Upper lobe of right lung (tissue), 1 donor: ENCODE data around the gene ZHX3. TPM values are rescaled to one million over a fixed set of nuclear protein-coding genes. Genes with fewer than 3 reads are reported as not detected.

Experiments
- ATAC-seq: fragments of 200-7000 bp; cut with Tn5 transposase; one replicate; pipeline ENCODE4 v1.9.1; 2020; ENCODE audit warnings: mild to moderate bottlenecking, moderate library complexity
- DNase-seq: peaks from one replicate; pipeline ENCODE4 v3.0.0-alpha.2; 2020
- H3K27ac ChIP-seq: fragments of 200-600 bp; one replicate; pipeline ENCODE4 v1.8.0; 2022
- H3K27me3 ChIP-seq: fragments of 200-600 bp; one replicate; pipeline ENCODE4 v1.8.0; 2022; ENCODE audit warnings: mild to moderate bottlenecking
- H3K36me3 ChIP-seq: fragments of 200-600 bp; one replicate; pipeline ENCODE4 v1.8.0; 2022
- H3K4me1 ChIP-seq: fragments of 200-600 bp; one replicate; pipeline ENCODE4 v1.8.0; 2022
- H3K4me3 ChIP-seq: fragments of 200-600 bp; one replicate; pipeline ENCODE4 v1.8.0; 2022; ENCODE audit warnings: mild to moderate bottlenecking
- H3K9me3 ChIP-seq: fragments of 200-600 bp; one replicate; pipeline ENCODE4 v1.8.0; 2022
- intact Hi-C: fragments of 100-400 bp; cut with DNase I; formaldehyde crosslinking; loops from one replicate; pipeline ENCODE4 v1.11.0; 2022
- total RNA-seq: library from RNA; stranded (reverse); fragmentation: NEBNext Ultra II Directional; extraction: Animal tissue kit (Norgen Biotek cat#: 25700); gene quantifications from one replicate; pipeline ENCODE4 v1.2.1, GENCODE V29; 2021
- TF ChIP-seq, protein P1 (sequence below): fragments of 200-600 bp; IDR thresholded peaks from one replicate; pipeline ENCODE4 v1.8.0; 2022; ENCODE audit warnings: antibody characterized with exemption
- donor health status: DM: no; HTN: yes; CAD: no; lungs with severe emphysema.

ZHX3 gene
- total RNA-seq, 1 donor from 2014 or later: 45.3 TPM

DNA sequence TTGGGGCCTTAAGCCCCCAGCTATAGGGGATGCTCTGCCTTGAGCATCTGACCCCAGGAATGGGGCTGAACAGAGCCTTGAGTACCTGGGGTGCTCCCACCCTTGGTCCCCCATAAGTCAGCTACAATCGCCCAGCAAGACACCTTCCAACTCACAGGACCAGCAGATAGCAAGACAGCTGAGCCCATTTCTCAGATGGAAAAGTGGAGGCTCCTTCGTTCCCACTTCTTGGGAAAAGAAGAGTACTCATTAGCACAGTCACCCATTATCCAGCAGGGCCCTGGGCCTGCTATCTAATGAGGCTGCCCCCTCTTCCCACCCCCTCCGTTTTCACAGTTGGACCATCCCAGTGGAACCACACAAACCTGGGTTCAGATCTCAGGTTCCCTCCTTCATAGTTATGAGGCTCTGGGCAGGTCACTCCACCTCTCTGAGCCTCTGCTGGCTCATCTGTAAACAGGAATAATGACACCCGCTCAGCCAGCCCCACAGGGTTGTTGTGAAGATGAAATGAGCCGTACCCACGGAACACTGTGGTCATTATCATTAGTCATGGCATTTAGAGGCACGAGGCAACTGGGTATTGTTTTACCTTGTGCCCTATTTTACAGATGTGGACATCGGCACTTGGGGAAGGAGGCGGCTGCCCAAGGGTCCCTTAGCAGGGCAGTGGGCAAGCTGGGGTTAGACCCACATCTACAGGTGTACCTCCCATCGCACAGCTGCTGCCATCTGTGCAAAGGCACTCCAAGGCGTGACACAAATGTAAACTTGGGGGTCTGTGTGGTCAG, 27.6 kb upstream of the ZHX3 start:
- peaks cover 2% of the 10 kb centered on the region for H3K4me1 ChIP-seq
- H3K4me3 ChIP-seq: no peak overlapping the region
- no peaks in the 10 kb centered on the region for H3K27me3 ChIP-seq
- TF ChIP-seq, protein P1, sequence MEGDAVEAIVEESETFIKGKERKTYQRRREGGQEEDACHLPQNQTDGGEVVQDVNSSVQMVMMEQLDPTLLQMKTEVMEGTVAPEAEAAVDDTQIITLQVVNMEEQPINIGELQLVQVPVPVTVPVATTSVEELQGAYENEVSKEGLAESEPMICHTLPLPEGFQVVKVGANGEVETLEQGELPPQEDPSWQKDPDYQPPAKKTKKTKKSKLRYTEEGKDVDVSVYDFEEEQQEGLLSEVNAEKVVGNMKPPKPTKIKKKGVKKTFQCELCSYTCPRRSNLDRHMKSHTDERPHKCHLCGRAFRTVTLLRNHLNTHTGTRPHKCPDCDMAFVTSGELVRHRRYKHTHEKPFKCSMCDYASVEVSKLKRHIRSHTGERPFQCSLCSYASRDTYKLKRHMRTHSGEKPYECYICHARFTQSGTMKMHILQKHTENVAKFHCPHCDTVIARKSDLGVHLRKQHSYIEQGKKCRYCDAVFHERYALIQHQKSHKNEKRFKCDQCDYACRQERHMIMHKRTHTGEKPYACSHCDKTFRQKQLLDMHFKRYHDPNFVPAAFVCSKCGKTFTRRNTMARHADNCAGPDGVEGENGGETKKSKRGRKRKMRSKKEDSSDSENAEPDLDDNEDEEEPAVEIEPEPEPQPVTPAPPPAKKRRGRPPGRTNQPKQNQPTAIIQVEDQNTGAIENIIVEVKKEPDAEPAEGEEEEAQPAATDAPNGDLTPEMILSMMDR: no peak
- DNase-seq (no peak), ATAC-seq (no peak)
- H3K36me3 ChIP-seq: no peaks in the 10 kb centered on the region
- H3K9me3 ChIP-seq: no peaks in the 10 kb centered on the region
- intact Hi-C loops: no loop called here
- H3K27ac ChIP-seq: no peak overlapping the region

DNA sequence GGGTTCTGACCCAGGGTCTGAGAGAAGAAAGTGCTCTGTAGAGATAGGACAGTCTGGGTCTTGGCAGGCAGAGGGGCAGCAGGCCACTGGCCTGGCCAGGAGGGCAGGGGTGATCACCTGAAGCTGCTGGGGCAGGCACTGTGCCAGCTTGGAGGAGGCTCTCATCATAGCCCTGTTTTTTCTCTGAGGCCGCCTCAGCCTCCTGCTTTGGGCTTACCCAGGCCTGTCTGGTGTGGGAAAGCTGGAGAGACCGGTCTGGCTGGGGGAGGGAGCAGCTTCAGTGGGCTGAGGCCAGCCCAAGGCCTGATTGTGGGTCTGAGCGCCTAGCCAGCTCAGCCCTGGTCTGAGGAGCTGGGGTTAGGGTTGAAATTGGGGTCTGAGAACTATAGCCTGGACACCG, 26.9 kb upstream of the ZHX3 start:
- intact Hi-C loops: no loop called here
- TF ChIP-seq, protein P1: no peak
- no peak for ATAC-seq

DNA sequence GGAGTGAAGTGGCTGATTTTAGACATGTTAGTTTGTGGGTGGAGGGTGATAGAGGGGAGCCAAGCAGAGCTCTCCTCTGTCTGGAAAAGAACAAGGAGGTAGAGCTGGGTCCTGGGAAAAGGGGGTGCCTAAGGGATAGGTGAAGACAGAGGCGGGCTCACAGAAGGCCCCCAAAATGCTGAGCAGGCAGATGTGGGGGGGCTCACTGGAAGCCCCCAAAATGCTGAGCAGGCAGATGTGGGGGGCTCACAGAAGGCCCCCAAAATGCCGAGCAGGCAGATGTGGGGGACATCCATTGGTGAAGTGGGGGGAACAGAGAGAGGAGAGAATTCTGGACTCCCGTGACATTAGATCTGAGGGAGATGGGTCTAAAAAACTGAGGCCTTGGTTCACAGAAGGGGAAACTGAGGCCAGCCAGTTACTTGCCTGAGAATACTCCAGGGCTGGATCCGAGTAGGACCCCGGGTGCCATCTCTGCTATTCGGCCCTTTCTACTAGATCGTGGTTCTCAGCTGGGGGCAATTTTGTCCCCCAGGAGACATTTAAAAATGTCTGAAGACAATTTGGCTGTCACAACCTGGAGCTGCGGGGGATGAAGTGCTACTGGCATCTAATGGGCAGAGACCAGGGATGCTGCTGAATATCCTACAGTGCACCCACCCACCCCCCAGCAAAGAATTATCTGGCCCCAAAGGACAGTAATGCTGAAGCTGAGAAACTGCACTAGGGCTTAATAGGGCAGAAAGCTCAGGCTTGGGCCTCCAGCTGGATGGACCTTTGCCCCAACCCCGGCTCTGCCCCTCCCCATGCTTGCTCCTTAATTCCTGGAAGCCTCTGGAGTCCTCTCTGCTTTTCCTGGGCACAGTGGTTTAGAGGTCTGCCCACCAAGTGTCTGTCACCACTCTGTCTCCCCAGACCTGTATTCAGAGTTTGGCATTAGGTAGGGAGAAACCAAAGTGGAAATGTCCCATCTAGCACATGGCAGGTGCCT, 25.2 kb upstream of the ZHX3 start:
- DNase-seq (no peak), ATAC-seq (no peak)
- H3K27ac ChIP-seq: no peak overlapping the region
- H3K27me3 ChIP-seq: no peaks in the 10 kb centered on the region
- TF ChIP-seq, protein P1: no peak
- no peaks in the 10 kb centered on the region for H3K36me3 ChIP-seq
- no peaks in the 10 kb centered on the region for H3K9me3 ChIP-seq
- intact Hi-C loops: no loop called here
- H3K4me1 ChIP-seq: peaks cover 10% of the 10 kb centered on the region
- no peak overlapping the region for H3K4me3 ChIP-seq

More for the DNA sequence above, 26.9 kb upstream of the ZHX3 start:
- peaks cover 9% of the 10 kb centered on the region for H3K4me1 ChIP-seq
- no peak overlapping the region for H3K4me3 ChIP-seq
- H3K27ac ChIP-seq: no peak overlapping the region
- H3K27me3 ChIP-seq: no peaks in the 10 kb centered on the region
- H3K36me3 ChIP-seq: no peaks in the 10 kb centered on the region
- no peaks in the 10 kb centered on the region for H3K9me3 ChIP-seq
- no peak for DNase-seq

DNA sequence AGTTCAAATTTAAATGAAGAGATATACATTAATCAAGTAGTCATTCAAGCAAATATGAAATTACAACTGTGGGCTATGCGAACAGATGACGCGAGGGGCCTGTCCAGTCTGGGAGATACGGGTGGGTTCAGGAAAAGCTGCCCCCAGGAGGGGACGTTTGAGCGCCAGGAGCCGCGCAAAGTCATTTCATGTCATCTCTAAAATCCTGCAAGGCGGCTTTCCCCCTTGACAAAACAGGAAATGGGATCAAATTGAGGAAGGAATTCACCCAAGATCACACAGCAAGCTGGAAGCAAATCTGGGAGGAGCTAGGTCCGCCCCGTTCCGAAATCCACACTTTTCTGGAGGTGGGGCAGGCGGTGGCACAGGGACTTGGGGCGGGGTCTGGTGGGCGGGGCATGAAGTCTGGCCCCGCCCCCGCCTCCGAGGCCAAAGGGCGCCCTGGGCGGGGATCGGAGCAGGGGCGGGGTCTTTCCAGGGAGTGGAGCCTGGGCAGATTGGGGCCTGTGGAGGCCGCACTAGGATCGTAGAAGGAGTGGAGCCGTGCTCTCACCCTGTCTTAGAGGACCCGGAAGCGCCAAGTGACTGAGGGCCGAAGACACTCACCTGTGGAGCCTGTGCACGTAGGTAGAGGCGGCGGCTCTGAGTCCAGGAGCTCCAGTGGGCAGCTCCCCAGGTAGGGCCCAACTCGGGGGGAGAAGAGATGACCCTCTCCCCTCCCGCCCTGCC, 23.0 kb upstream of the ZHX3 start, which contains the start of gene LPIN3:
Gene LPIN3, plus strand, starts transcription at position 495 of the 729 bp plus-strand sequence. CDS start 4,983 bp downstream, outside the sequence.
- Histone ChIP-seq H3K27me3 (no peaks in the 10 kb centered on the region), H3K9me3 (no peaks in the 10 kb centered on the region), H3K36me3 (no peaks in the 10 kb centered on the region), H3K4me3 (peak within 1 kb of the TSS; percentile 57), H3K27ac (peak within 1 kb of the TSS; percentile 53), H3K4me1 (peaks cover 10% of the 10 kb centered on the region)
- DNase-seq (peak; percentile 94), ATAC-seq (peak; percentile 95)
- intact Hi-C loops: no loop called here
- TF ChIP-seq, protein P1: no peak

DNA sequence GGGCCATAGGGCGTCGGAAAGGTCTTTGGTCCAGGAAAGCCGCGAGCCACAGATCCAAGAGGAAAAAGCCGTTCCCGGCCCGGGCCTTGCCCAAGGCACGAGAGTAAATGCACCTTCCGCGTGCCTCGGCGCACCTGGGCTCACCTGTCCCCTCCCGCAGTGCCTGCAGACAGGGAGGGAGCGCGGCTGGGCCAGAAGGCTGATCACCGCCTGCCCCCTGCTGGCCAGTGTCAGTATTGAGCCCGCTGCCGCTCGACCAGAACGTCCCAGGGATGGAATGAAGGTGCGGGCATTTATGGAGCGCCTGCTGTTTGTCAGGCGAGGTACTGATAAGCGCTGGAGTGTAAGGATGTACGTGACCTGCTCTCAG, 22.4 kb upstream of the ZHX3 start:
- H3K27me3 ChIP-seq: no peaks in the 10 kb centered on the region
- peak; percentile 93 for ATAC-seq
- peak overlapping the region; percentile 53 for H3K27ac ChIP-seq
- DNase-seq: peak; percentile 94
- no peaks in the 10 kb centered on the region for H3K9me3 ChIP-seq
- peak overlapping the region; percentile 57 for H3K4me3 ChIP-seq
- H3K4me1 ChIP-seq: peaks cover 12% of the 10 kb centered on the region
- intact Hi-C loops: loop anchor here (5.0 to 10.0 kb wide), 3 partner anchors 95 to 205 kb away; partner anchors contain the start of gene PLCG1
- TF ChIP-seq, protein P1: peak; percentile 99
- H3K36me3 ChIP-seq: no peaks in the 10 kb centered on the region
